ENCODE results near the gene BRSK2.

BRSK2 gene

GRCh38 chr11:1450344-1450875, 60.7 kb downstream of the BRSK2 start:
- no peak overlapping the region for H3K9ac ChIP-seq (ENCODE audit: low read depth in 1 of 2, low read length in 2 of 2)
- H3K27ac ChIP-seq (ENCODE audit: low read depth in 2 of 2, low read length in 2 of 2), result no peak overlapping the region
- no peaks in the 10 kb centered on the region for H3K4me1 ChIP-seq (ENCODE audit: control insufficient read depth in 2 of 2, insufficient read depth in 2 of 2, low read length in 2 of 2)
- H3K9me3 ChIP-seq (ENCODE audit: control insufficient read depth in 2 of 2, low read length in 2 of 2), result no peaks in the 10 kb centered on the region
- H3K4me3 ChIP-seq (ENCODE audit: low read length in 2 of 2), result no peak overlapping the region
- H3K36me3 ChIP-seq (ENCODE audit: control insufficient read depth in 2 of 2, insufficient read depth in 2 of 2, low read length in 2 of 2), result no peaks in the 10 kb centered on the region
- H3K27me3 ChIP-seq (ENCODE audit: control insufficient read depth in 2 of 2, insufficient read depth in 2 of 2, low read length in 2 of 2), result peaks cover 2 to 7% of the 10 kb centered on the region in 2 donors

GRCh38 chr11:1450949-1451710, 61.4 kb downstream of the BRSK2 start:
- Histone ChIP-seq H3K9ac (ENCODE audit: low read depth in 1 of 2, low read length in 2 of 2) (no peak overlapping the region), H3K27me3 (ENCODE audit: control insufficient read depth in 2 of 2, insufficient read depth in 2 of 2, low read length in 2 of 2) (peaks cover 2 to 7% of the 10 kb centered on the region in 2 donors), H3K27ac (ENCODE audit: low read depth in 2 of 2, low read length in 2 of 2) (no peak overlapping the region), H3K9me3 (ENCODE audit: control insufficient read depth in 2 of 2, low read length in 2 of 2) (no peaks in the 10 kb centered on the region), H3K4me3 (ENCODE audit: low read length in 2 of 2) (no peak overlapping the region), H3K36me3 (ENCODE audit: control insufficient read depth in 2 of 2, insufficient read depth in 2 of 2, low read length in 2 of 2) (no peaks in the 10 kb centered on the region), H3K4me1 (ENCODE audit: control insufficient read depth in 2 of 2, insufficient read depth in 2 of 2, low read length in 2 of 2) (no peaks in the 10 kb centered on the region)

- H3K27me3 ChIP-seq (ENCODE audit: control insufficient read depth in 2 of 2, insufficient read depth in 2 of 2, low read length in 2 of 2), result peaks cover 2 to 7% of the 10 kb centered on the region in 2 donors
- H3K27ac ChIP-seq (ENCODE audit: low read depth in 2 of 2, low read length in 2 of 2), result no peak overlapping the region
- no peak overlapping the region for H3K9ac ChIP-seq (ENCODE audit: low read depth in 1 of 2, low read length in 2 of 2)
- peaks cover 0 to 2% of the 10 kb centered on the region in 2 donors for H3K4me1 ChIP-seq (ENCODE audit: control insufficient read depth in 2 of 2, insufficient read depth in 2 of 2, low read length in 2 of 2)
- H3K36me3 ChIP-seq (ENCODE audit: control insufficient read depth in 2 of 2, insufficient read depth in 2 of 2, low read length in 2 of 2), result no peaks in the 10 kb centered on the region
- H3K9me3 ChIP-seq (ENCODE audit: control insufficient read depth in 2 of 2, low read length in 2 of 2), result no peaks in the 10 kb centered on the region
- H3K4me3 ChIP-seq (ENCODE audit: low read length in 2 of 2), result no peak overlapping the region
Measured at GRCh38 chr11:1451781-1452470, 62.2 kb downstream of the BRSK2 start.

DNA sequence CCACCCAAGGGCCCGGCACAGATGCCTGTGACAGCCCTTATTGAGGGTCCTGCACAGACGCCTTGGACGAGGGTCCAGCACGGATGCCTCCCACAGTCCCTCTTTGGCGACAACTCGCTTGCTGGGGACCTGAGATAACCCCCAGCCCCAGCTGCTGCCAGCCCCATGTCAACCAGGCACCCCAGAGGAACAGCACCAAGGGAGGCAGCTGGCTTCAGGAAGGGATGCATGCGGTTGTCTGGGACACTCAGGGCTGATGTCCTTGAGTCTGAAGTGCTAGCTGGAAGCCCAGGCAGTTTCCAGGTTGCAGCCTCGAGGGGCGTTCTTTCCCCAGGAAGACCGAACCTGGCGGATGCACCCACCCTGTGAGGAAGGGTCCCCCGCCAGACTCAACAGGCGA, 63.0 kb downstream of the BRSK2 start:
- Histone ChIP-seq H3K9me3 (ENCODE audit: control insufficient read depth in 2 of 2, low read length in 2 of 2) (no peaks in the 10 kb centered on the region), H3K4me3 (ENCODE audit: low read length in 2 of 2) (no peak overlapping the region), H3K4me1 (ENCODE audit: control insufficient read depth in 2 of 2, insufficient read depth in 2 of 2, low read length in 2 of 2) (peaks cover 0 to 2% of the 10 kb centered on the region in 2 donors), H3K27ac (ENCODE audit: low read depth in 2 of 2, low read length in 2 of 2) (no peak overlapping the region), H3K9ac (ENCODE audit: low read depth in 1 of 2, low read length in 2 of 2) (no peak overlapping the region), H3K36me3 (ENCODE audit: control insufficient read depth in 2 of 2, insufficient read depth in 2 of 2, low read length in 2 of 2) (no peaks in the 10 kb centered on the region), H3K27me3 (ENCODE audit: control insufficient read depth in 2 of 2, insufficient read depth in 2 of 2, low read length in 2 of 2) (peaks cover 2 to 7% of the 10 kb centered on the region in 2 donors)

DNA sequence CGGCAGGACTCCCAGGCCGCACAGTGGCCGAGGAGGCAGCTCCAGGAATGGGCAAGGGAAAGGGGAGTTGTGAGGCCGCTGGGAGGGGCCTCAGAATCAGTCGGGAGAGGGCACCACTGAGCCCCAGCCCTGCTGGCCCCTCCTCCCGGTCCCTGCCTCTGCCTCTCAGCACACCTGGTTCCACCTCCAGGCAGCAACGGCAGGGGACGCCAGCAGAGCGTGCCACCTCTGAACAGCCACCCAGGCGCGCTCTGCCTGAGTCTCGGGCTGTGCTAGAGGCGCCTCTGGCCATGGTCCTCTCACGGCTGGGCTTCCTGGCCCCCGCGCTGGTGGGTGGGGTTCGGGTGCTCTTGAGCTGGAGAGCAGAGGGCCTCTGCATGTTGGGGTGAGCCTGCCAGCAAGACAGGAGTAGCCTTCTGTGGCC, 63.9 kb downstream of the BRSK2 start:
- H3K4me1 ChIP-seq (ENCODE audit: control insufficient read depth in 2 of 2, insufficient read depth in 2 of 2, low read length in 2 of 2), result peaks cover 5 to 6% of the 10 kb centered on the region in 2 donors
- H3K4me3 ChIP-seq (ENCODE audit: low read length in 2 of 2), result no peak overlapping the region
- H3K9ac ChIP-seq (ENCODE audit: low read depth in 1 of 2, low read length in 2 of 2), result no peak overlapping the region
- H3K36me3 ChIP-seq (ENCODE audit: control insufficient read depth in 2 of 2, insufficient read depth in 2 of 2, low read length in 2 of 2), result no peaks in the 10 kb centered on the region
- H3K27me3 ChIP-seq (ENCODE audit: control insufficient read depth in 2 of 2, insufficient read depth in 2 of 2, low read length in 2 of 2), result peaks cover 2 to 3% of the 10 kb centered on the region in 2 donors
- no peaks in the 10 kb centered on the region for H3K9me3 ChIP-seq (ENCODE audit: control insufficient read depth in 2 of 2, low read length in 2 of 2)
- H3K27ac ChIP-seq (ENCODE audit: low read depth in 2 of 2, low read length in 2 of 2), result no peak overlapping the region

- H3K9me3 ChIP-seq (ENCODE audit: control insufficient read depth in 2 of 2, low read length in 2 of 2), result no peaks in the 10 kb centered on the region
- peaks cover 2 to 3% of the 10 kb centered on the region in 2 donors for H3K27me3 ChIP-seq (ENCODE audit: control insufficient read depth in 2 of 2, insufficient read depth in 2 of 2, low read length in 2 of 2)
- H3K4me1 ChIP-seq (ENCODE audit: control insufficient read depth in 2 of 2, insufficient read depth in 2 of 2, low read length in 2 of 2), result peaks cover 6% of the 10 kb centered on the region in 2 donors
- H3K9ac ChIP-seq (ENCODE audit: low read depth in 1 of 2, low read length in 2 of 2), result no peak overlapping the region
- H3K36me3 ChIP-seq (ENCODE audit: control insufficient read depth in 2 of 2, insufficient read depth in 2 of 2, low read length in 2 of 2), result no peaks in the 10 kb centered on the region
- no peak overlapping the region for H3K27ac ChIP-seq (ENCODE audit: low read depth in 2 of 2, low read length in 2 of 2)
- no peak overlapping the region for H3K4me3 ChIP-seq (ENCODE audit: low read length in 2 of 2)
Measured at GRCh38 chr11:1454576-1454975, 64.8 kb downstream of the BRSK2 start.

DNA sequence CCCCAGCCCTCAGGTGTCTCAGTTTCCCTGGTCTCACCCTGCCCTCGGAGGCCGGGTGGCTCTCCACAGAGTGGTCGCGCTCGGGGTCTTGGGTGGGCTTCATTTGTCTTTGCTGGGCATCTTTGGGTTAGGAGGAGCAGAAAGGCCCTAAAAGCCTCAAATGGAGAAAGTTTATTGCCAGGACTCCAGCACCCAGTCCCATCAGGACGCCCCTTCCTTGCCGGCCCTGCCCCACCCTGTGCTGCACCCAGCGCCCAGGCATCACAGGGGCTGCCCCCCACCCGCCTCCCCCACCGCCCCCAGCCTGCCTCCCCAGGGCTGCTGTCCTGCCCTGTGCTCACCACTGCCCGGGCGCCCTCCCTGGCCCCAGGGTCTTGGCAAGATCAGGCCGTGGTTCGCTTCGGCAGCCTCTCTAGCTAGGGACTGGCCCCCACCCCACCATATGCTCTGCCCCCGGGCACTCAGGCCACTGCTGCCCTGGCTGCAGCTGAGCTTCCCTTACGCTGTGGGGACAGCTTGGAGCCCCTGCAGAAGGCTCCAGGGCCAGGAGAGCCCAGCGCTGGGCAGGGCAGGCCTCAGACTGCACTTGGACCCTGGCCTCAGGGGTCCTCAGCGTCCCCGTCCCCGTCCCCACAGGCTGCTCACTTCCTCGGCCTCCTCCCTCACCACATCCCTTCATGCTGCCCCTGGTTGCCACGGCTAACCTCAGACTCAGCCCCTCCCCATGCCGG, 65.5 kb downstream of the BRSK2 start:
- Histone ChIP-seq H3K27me3 (ENCODE audit: control insufficient read depth in 2 of 2, insufficient read depth in 2 of 2, low read length in 2 of 2) (peaks cover 2 to 3% of the 10 kb centered on the region in 2 donors), H3K4me1 (ENCODE audit: control insufficient read depth in 2 of 2, insufficient read depth in 2 of 2, low read length in 2 of 2) (peaks cover 6% of the 10 kb centered on the region in 2 donors), H3K27ac (ENCODE audit: low read depth in 2 of 2, low read length in 2 of 2) (no peak overlapping the region)

GRCh38 chr11:1455763-1456060, 66.0 kb downstream of the BRSK2 start:
- no peak overlapping the region for H3K9ac ChIP-seq (ENCODE audit: low read depth in 1 of 2, low read length in 2 of 2)
- H3K4me1 ChIP-seq (ENCODE audit: control insufficient read depth in 2 of 2, insufficient read depth in 2 of 2, low read length in 2 of 2), result peaks cover 6% of the 10 kb centered on the region in 2 donors
- no peak overlapping the region for H3K27ac ChIP-seq (ENCODE audit: low read depth in 2 of 2, low read length in 2 of 2)
- peaks cover 2 to 3% of the 10 kb centered on the region in 2 donors for H3K27me3 ChIP-seq (ENCODE audit: control insufficient read depth in 2 of 2, insufficient read depth in 2 of 2, low read length in 2 of 2)
- H3K4me3 ChIP-seq (ENCODE audit: low read length in 2 of 2), result no peak overlapping the region
- H3K9me3 ChIP-seq (ENCODE audit: control insufficient read depth in 2 of 2, low read length in 2 of 2), result no peaks in the 10 kb centered on the region
- H3K36me3 ChIP-seq (ENCODE audit: control insufficient read depth in 2 of 2, insufficient read depth in 2 of 2, low read length in 2 of 2), result no peaks in the 10 kb centered on the region

More for the DNA sequence above, 65.5 kb downstream of the BRSK2 start:
- no peaks in the 10 kb centered on the region for H3K36me3 ChIP-seq (ENCODE audit: control insufficient read depth in 2 of 2, insufficient read depth in 2 of 2, low read length in 2 of 2)
- H3K4me3 ChIP-seq (ENCODE audit: low read length in 2 of 2), result no peak overlapping the region
- no peak overlapping the region for H3K9ac ChIP-seq (ENCODE audit: low read depth in 1 of 2, low read length in 2 of 2)
- H3K9me3 ChIP-seq (ENCODE audit: control insufficient read depth in 2 of 2, low read length in 2 of 2), result no peaks in the 10 kb centered on the region

DNA sequence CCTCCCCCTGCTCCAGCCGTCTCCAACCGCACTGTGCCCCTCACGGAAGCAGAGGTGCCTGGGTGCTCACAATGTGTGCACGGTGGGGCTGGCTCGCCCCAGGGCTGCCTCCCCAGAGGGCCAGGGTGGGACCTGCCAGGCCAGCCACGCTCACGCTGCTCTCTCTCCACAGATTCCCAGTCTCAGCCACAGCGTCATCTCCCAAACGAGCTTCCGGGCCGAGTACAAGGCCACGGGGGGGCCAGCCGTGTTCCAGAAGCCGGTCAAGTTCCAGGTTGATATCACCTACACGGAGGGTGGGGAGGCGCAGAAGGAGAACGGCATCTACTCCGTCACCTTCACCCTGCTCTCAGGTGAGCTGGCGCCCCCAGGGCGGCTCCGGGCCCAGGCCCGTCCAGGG, 66.4 kb downstream of the BRSK2 start:
- Histone ChIP-seq H3K4me3 (ENCODE audit: low read length in 2 of 2) (no peak overlapping the region), H3K36me3 (ENCODE audit: control insufficient read depth in 2 of 2, insufficient read depth in 2 of 2, low read length in 2 of 2) (no peaks in the 10 kb centered on the region), H3K9me3 (ENCODE audit: control insufficient read depth in 2 of 2, low read length in 2 of 2) (no peaks in the 10 kb centered on the region), H3K4me1 (ENCODE audit: control insufficient read depth in 2 of 2, insufficient read depth in 2 of 2, low read length in 2 of 2) (peaks cover 6% of the 10 kb centered on the region in 2 donors), H3K27me3 (ENCODE audit: control insufficient read depth in 2 of 2, insufficient read depth in 2 of 2, low read length in 2 of 2) (peaks cover 2 to 3% of the 10 kb centered on the region in 2 donors), H3K9ac (ENCODE audit: low read depth in 1 of 2, low read length in 2 of 2) (no peak overlapping the region), H3K27ac (ENCODE audit: low read depth in 2 of 2, low read length in 2 of 2) (no peak overlapping the region)
